GM12874 (cell line): Measurements from ENCODE around the gene ITPR1.

Experiments used
- CTCF ChIP-seq: IDR thresholded peaks from 2 replicates; pipeline ENCODE4 v1.5.1; 2011; ENCODE audit warnings: low read depth, mild to moderate bottlenecking, control low read depth, low read length, moderate library complexity; ENCODE audit not compliant: insufficient read depth

ITPR1 gene

GRCh38 chr3:4588466-4588865 is 95.3 kb downstream of the ITPR1 start:
- no peak for TF ChIP-seq CTCF

- TF ChIP-seq CTCF = no peak
These were observed 96.4 kb downstream of the ITPR1 start for GRCh38 chr3:4589475-4590097.

GRCh38 chr3:4591669-4592068 is 98.5 kb downstream of the ITPR1 start:
- no peak for TF ChIP-seq CTCF

GRCh38 chr3:4593014-4593413 is 99.9 kb downstream of the ITPR1 start:
- TF ChIP-seq CTCF = no peak

- TF ChIP-seq CTCF = no peak
These were observed 102.6 kb downstream of the ITPR1 start for GRCh38 chr3:4595710-4596113.

GRCh38 chr3:4596612-4597011 is 103.5 kb downstream of the ITPR1 start:
- no peak for TF ChIP-seq CTCF

GRCh38 chr3:4597208-4597985 is 104.2 kb downstream of the ITPR1 start:
- TF ChIP-seq CTCF = no peak
